ENCODE data around the gene IL2RA. TPM values are rescaled to one million over a fixed set of nuclear protein-coding genes. Genes with fewer than 3 reads are reported as not detected.

Gene IL2RA
- total and polyA plus RNA-seq, 2 donors from 2014 or later: 0.54 to 11.9 TPM

DNA sequence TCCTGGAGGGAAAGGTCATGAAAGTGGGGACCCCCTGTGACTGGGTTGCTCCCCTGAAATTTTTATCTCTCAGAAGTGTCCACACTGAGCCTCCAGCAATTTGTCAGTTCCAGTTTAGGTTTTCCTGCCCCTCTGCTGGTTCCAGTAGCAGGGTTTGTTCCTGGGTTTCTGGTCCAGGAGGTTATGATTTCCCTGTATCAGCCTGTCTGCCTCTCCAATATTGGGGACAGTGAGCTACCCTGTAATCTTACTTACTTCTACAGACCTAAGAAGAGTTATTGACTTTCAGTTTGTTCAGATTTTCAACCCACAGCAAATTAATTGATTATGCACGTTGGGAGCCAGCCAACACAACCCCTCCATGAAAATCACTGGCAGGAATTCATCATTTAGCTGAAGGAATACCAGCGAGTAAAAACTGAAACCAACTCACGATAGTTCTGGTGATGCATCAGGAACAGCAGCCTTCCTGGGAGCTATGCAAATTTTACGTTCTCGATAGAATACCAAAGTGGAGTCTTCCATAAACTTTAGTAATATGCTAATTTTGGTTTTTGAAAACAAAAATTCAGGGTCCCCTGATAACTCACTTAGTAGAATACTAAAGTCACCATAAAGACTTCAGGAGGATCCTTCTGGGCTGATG, 53.5 kb downstream of the IL2RA start:
- no peak overlapping the region for H3K27ac ChIP-seq (ENCODE audit: low read depth in 2 of 2, low read length in 2 of 2)
- DNase-seq: no peak
- TF ChIP-seq, protein P1, sequence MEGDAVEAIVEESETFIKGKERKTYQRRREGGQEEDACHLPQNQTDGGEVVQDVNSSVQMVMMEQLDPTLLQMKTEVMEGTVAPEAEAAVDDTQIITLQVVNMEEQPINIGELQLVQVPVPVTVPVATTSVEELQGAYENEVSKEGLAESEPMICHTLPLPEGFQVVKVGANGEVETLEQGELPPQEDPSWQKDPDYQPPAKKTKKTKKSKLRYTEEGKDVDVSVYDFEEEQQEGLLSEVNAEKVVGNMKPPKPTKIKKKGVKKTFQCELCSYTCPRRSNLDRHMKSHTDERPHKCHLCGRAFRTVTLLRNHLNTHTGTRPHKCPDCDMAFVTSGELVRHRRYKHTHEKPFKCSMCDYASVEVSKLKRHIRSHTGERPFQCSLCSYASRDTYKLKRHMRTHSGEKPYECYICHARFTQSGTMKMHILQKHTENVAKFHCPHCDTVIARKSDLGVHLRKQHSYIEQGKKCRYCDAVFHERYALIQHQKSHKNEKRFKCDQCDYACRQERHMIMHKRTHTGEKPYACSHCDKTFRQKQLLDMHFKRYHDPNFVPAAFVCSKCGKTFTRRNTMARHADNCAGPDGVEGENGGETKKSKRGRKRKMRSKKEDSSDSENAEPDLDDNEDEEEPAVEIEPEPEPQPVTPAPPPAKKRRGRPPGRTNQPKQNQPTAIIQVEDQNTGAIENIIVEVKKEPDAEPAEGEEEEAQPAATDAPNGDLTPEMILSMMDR (IDR thresholded peaks at IDR 0.05; ENCODE audit: borderline replicate concordance, extremely low read depth, insufficient read depth): no peak
- no peak overlapping the region for H3K4me3 ChIP-seq (ENCODE audit: low read length in 3 of 3)
- no peak overlapping the region for H3K9ac ChIP-seq (ENCODE audit: low read length in 3 of 3)
- H3K9me3 ChIP-seq (ENCODE audit: control insufficient read depth in 2 of 3, insufficient read depth in 1 of 3, low read length in 3 of 3): peaks cover 0 to 10% (median 0%) of the 10 kb centered on the region in 3 donors
- no peaks in the 10 kb centered on the region for H3K36me3 ChIP-seq (ENCODE audit: control insufficient read depth in 2 of 3, insufficient read depth in 3 of 3, low read length in 3 of 3)
- no peak for FAIRE-seq
- intact Hi-C loops (cut with DNase I): no loop called here
- no peaks in the 10 kb centered on the region for H3K27me3 ChIP-seq (ENCODE audit: control insufficient read depth, insufficient read depth, low read length)
- H3K4me1 ChIP-seq (ENCODE audit: control insufficient read depth in 2 of 3, insufficient read depth in 2 of 3, low read depth in 1 of 3, low read length in 3 of 3): no peaks in the 10 kb centered on the region

DNA sequence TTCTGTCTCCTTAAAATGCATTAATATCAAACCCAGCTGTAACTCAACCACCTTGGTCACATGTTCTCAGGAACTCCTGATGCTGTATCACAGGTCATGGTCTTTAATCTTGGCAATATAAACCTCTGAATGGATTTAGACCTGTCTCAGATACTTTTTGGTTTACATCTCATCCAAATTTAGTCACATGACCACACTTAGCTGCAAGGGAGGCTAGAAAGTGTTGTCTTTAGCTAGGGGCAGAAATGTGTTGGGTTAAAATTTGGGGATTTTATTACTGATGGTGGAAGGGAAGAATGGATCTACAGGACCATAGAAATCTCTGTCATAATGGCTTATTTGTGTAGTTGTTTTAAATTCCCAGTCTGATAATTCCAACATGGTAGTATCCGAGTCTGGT, 55.2 kb downstream of the IL2RA start:
- H3K36me3 ChIP-seq (ENCODE audit: control insufficient read depth in 2 of 3, insufficient read depth in 3 of 3, low read length in 3 of 3): no peaks in the 10 kb centered on the region
- peaks cover 0 to 10% (median 0%) of the 10 kb centered on the region in 3 donors for H3K9me3 ChIP-seq (ENCODE audit: control insufficient read depth in 2 of 3, insufficient read depth in 1 of 3, low read length in 3 of 3)
- TF ChIP-seq, protein P1 (IDR thresholded peaks at IDR 0.05; ENCODE audit: borderline replicate concordance, extremely low read depth, insufficient read depth): no peak
- FAIRE-seq (no peak), DNase-seq (no peak)
- H3K4me1 ChIP-seq (ENCODE audit: control insufficient read depth in 2 of 3, insufficient read depth in 2 of 3, low read depth in 1 of 3, low read length in 3 of 3): no peaks in the 10 kb centered on the region
- intact Hi-C loops (cut with DNase I): no loop called here
- H3K27ac ChIP-seq (ENCODE audit: low read depth in 2 of 2, low read length in 2 of 2): no peak overlapping the region
- no peak overlapping the region for H3K4me3 ChIP-seq (ENCODE audit: low read length in 3 of 3)
- H3K9ac ChIP-seq (ENCODE audit: low read length in 3 of 3): no peak overlapping the region
- no peaks in the 10 kb centered on the region for H3K27me3 ChIP-seq (ENCODE audit: control insufficient read depth, insufficient read depth, low read length)

DNA sequence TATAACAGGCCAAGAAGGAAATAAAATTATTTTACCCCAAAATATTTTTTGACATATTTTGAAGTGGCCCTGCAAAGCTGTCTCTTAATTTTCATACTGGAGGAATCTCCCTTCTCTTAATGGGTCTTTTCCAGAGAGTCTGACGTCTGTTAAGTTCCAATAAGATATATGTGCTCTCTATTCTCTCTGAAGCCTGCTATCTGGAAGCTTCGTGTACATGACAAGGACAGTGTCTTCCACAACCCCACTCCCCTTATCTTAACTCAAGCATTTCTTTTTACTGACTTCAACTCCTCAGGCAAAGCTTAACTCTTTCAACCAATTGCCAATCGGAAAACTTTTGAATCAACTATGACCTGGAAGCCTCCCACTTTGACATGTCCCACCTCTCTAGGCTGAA, 55.6 kb downstream of the IL2RA start:
- H3K4me1 ChIP-seq (ENCODE audit: control insufficient read depth in 2 of 3, insufficient read depth in 2 of 3, low read depth in 1 of 3, low read length in 3 of 3): no peaks in the 10 kb centered on the region
- no peak overlapping the region for H3K9ac ChIP-seq (ENCODE audit: low read length in 3 of 3)
- FAIRE-seq (no peak), DNase-seq (no peak)
- H3K27ac ChIP-seq (ENCODE audit: low read depth in 2 of 2, low read length in 2 of 2): no peak overlapping the region
- H3K36me3 ChIP-seq (ENCODE audit: control insufficient read depth in 2 of 3, insufficient read depth in 3 of 3, low read length in 3 of 3): no peaks in the 10 kb centered on the region
- peaks cover 0 to 10% (median 0%) of the 10 kb centered on the region in 3 donors for H3K9me3 ChIP-seq (ENCODE audit: control insufficient read depth in 2 of 3, insufficient read depth in 1 of 3, low read length in 3 of 3)
- TF ChIP-seq, protein P1 (IDR thresholded peaks at IDR 0.05; ENCODE audit: borderline replicate concordance, extremely low read depth, insufficient read depth): no peak
- H3K4me3 ChIP-seq (ENCODE audit: low read length in 3 of 3): no peak overlapping the region
- intact Hi-C loops (cut with DNase I): no loop called here
- H3K27me3 ChIP-seq (ENCODE audit: control insufficient read depth, insufficient read depth, low read length): no peaks in the 10 kb centered on the region

Measured in kidney (tissue), 14 donors.